HG03066 (cell line): ENCODE measurements around the gene ADAM29.
"Not testable (repeated sequence)": the region's sequence is repeated elsewhere in the genome, so short reads cannot be mapped to it uniquely, and the experiment has no call there.

Experiments
- ATAC-seq: cut with Tn5 transposase; IDR thresholded peaks from one replicate; pipeline ENCODE4 v1.9.1; 2021; ENCODE audit warnings: low read depth; ENCODE audit not compliant: unreplicated experiment

ADAM29 gene

GRCh38 chr4:174946246-174946645, 28.1 kb downstream of the ADAM29 start:
- no peak for ATAC-seq

- ATAC-seq, result no peak
These were observed 30.7 kb downstream of the ADAM29 start for GRCh38 chr4:174948826-174949225.

- ATAC-seq, result no peak
These were observed 54.8 kb downstream of the ADAM29 start for GRCh38 chr4:174972911-174973310.

GRCh38 chr4:174973336-174973735, 55.2 kb downstream of the ADAM29 start:
- ATAC-seq, result no peak

GRCh38 chr4:174983128-174983750, 65.1 kb downstream of the ADAM29 start:
- ATAC-seq, result no peak

- not testable (repeated sequence) for ATAC-seq
These were observed 65.7 kb downstream of the ADAM29 start for GRCh38 chr4:174983870-174984269.

- no peak for ATAC-seq
These were observed 71.6 kb downstream of the ADAM29 start for GRCh38 chr4:174989791-174990190.

GRCh38 chr4:174993916-174994315, 75.8 kb downstream of the ADAM29 start:
- no peak for ATAC-seq

- no peak for ATAC-seq
These were observed 77.9 kb downstream of the ADAM29 start for GRCh38 chr4:174996079-174996478.

- ATAC-seq, result no peak
These were observed 81.2 kb downstream of the ADAM29 start for GRCh38 chr4:174999407-174999806.

- ATAC-seq, result no peak
These were observed 99.6 kb downstream of the ADAM29 start for GRCh38 chr4:175017751-175018150.

GRCh38 chr4:175019447-175019846, 101.3 kb downstream of the ADAM29 start:
- ATAC-seq, result not testable (repeated sequence)
